Caco-2 (cell line): ENCODE measurements around the gene HNF4A. TPM values are rescaled to one million over a fixed set of nuclear protein-coding genes. Genes with fewer than 3 reads are reported as not detected.

Experiments
- BruUV-seq: library from RNA; stranded (reverse); fragments of 400-500 nt; replicated peaks from 2 replicates; lab custom pipeline; 2021; lab: Mats Ljungman, UMichigan
- CTCF ChIA-PET: fragments of 300-600 bp; sonication (Branson Sonifier 250); formaldehyde crosslinking; loops from one replicate; lab custom pipeline; 2022; ENCODE audit warnings: antibody characterized with exemption; lab: Charles Lee
- POLR2A ChIA-PET: fragments of 300-600 bp; sonication (Branson Sonifier 250); formaldehyde crosslinking; loops from one replicate; lab custom pipeline; 2022; ENCODE audit warnings: antibody characterized with exemption; lab: Charles Lee
- DNase-seq, 2 experiments: peaks; one replicate each; pipeline versions ENCODE4 v3.0.0 to v3.0.0-alpha.2; 2020 to 2022
- H3K27me3 ChIP-seq: replicated peaks from 2 replicates; pipeline ENCODE4 v1.6.0; 2011; ENCODE audit warnings: low read length; ENCODE audit not compliant: control insufficient read depth, insufficient read depth
- H3K36me3 ChIP-seq: 2 replicates; pipeline ENCODE4 v1.5.1; 2011; ENCODE audit warnings: low read length; ENCODE audit not compliant: control insufficient read depth, insufficient read depth
- H3K4me1 ChIP-seq: fragments of 250-450 bp; sonication (Bioruptor Pico); 2 replicates; pipeline ENCODE4 v1.5.1; 2020; ENCODE audit warnings: mild to moderate bottlenecking
- H3K4me3 ChIP-seq: 2 replicates; pipeline ENCODE4 v1.5.1; 2011; ENCODE audit warnings: low read depth, mild to moderate bottlenecking, control low read depth, low read length
- H3K9me3 ChIP-seq: fragments of 250-450 bp; sonication (Bioruptor Pico); 2 replicates; pipeline ENCODE4 v1.5.1; 2020; ENCODE audit warnings: mild to moderate bottlenecking, moderate library complexity
- H3K27ac Mint-ChIP-seq: one replicate; pipeline ENCODE4 v1.8.0; 2022; ENCODE audit warnings: mixed read lengths; ENCODE audit not compliant: unreplicated experiment
- H3K27me3 Mint-ChIP-seq: one replicate; pipeline ENCODE4 v1.8.0; 2022; ENCODE audit warnings: mixed read lengths; ENCODE audit not compliant: insufficient read depth, unreplicated experiment
- H3K36me3 Mint-ChIP-seq: one replicate; pipeline ENCODE4 v1.8.0; 2022; ENCODE audit warnings: mild to moderate bottlenecking, mixed read lengths; ENCODE audit not compliant: insufficient read depth, unreplicated experiment
- H3K4me1 Mint-ChIP-seq: one replicate; pipeline ENCODE4 v1.8.0; 2022; ENCODE audit warnings: low read depth, mixed read lengths; ENCODE audit not compliant: unreplicated experiment
- H3K4me3 Mint-ChIP-seq: one replicate; pipeline ENCODE4 v1.8.0; 2022; ENCODE audit warnings: mild to moderate bottlenecking, moderate library complexity, mixed read lengths; ENCODE audit not compliant: unreplicated experiment
- H3K9me3 Mint-ChIP-seq: one replicate; pipeline ENCODE4 v1.8.0; 2022; ENCODE audit warnings: mixed read lengths; ENCODE audit not compliant: unreplicated experiment
- intact Hi-C: fragments of 100-400 bp; cut with micrococcal nuclease; formaldehyde crosslinking; loops from one replicate; pipeline ENCODE4 v1.10.0; 2022; ENCODE audit not compliant: unreplicated experiment
- total RNA-seq: library from RNA; stranded (reverse); gene quantifications from 2 replicates; pipeline ENCODE4 v1.2.3, GENCODE V29; 2022
- TF ChIP-seq, protein P1 (sequence below), 2 experiments: fragments of 200-600 bp in 1 of 2; IDR thresholded peaks; 1 replicate in 1 of 2; 2 replicates in 1 of 2; pipeline versions ENCODE4 v1.5.1 to v1.8.0; 2011 to 2022; ENCODE audit warnings: antibody characterized with exemption in 1 of 2, control low read depth in 1 of 2, inconsistent platforms in 1 of 2, low read depth in 1 of 2, low read length in 1 of 2, mild to moderate bottlenecking in 1 of 2, moderate library complexity in 1 of 2; ENCODE audit not compliant: insufficient read depth in 1 of 2, severe bottlenecking in 1 of 2, unreplicated experiment in 1 of 2

HNF4A gene
- total RNA-seq, 1 experiment from 2014 or later, result 292 TPM

DNA sequence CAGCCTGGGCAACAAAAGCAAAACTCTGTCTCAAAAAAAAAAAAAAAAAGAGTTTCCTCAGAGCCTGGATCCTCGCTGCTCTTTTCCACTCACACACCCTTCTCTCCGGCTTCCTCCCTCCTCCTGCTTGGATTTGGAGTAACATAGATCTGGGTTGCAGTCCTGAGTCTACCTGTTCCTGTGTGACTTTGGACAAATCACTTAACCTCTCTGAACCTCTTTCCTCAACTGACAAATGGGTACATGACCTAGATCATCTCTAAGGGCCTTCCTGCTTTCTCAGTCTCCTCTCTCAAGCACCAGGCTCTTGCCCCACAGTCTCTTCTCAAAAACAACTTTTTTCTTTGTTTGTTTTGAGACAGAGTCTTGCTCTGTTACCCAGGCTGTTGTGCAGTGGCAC, 24.3 kb upstream of the HNF4A start:
- H3K36me3 ChIP-seq, result no peaks in the 10 kb centered on the region
- Mint-ChIP-seq H3K27ac (no peak overlapping the region), H3K4me3 (no peak overlapping the region), H3K36me3 (no peaks in the 10 kb centered on the region), H3K27me3 (no peaks in the 10 kb centered on the region), H3K9me3 (no peaks in the 10 kb centered on the region), H3K4me1 (peaks cover 2% of the 10 kb centered on the region)
- DNase-seq, result no peak
- ChIA-PET POLR2A (no interaction called here), CTCF (no interaction called here)
- TF ChIP-seq, protein P1, sequence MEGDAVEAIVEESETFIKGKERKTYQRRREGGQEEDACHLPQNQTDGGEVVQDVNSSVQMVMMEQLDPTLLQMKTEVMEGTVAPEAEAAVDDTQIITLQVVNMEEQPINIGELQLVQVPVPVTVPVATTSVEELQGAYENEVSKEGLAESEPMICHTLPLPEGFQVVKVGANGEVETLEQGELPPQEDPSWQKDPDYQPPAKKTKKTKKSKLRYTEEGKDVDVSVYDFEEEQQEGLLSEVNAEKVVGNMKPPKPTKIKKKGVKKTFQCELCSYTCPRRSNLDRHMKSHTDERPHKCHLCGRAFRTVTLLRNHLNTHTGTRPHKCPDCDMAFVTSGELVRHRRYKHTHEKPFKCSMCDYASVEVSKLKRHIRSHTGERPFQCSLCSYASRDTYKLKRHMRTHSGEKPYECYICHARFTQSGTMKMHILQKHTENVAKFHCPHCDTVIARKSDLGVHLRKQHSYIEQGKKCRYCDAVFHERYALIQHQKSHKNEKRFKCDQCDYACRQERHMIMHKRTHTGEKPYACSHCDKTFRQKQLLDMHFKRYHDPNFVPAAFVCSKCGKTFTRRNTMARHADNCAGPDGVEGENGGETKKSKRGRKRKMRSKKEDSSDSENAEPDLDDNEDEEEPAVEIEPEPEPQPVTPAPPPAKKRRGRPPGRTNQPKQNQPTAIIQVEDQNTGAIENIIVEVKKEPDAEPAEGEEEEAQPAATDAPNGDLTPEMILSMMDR (IDR thresholded peaks at IDR 0.05; ENCODE audit: insufficient read depth in 1 of 2, low read depth in 1 of 2, low read length in 1 of 2, severe bottlenecking in 1 of 2, unreplicated experiment in 1 of 2), result no peak
- no peak overlapping the region for H3K4me3 ChIP-seq
- no TSS peak for BruUV-seq
- intact Hi-C loops, result no loop called here
- no peaks in the 10 kb centered on the region for H3K4me1 ChIP-seq
- no peaks in the 10 kb centered on the region for H3K27me3 ChIP-seq
- no peaks in the 10 kb centered on the region for H3K9me3 ChIP-seq

DNA sequence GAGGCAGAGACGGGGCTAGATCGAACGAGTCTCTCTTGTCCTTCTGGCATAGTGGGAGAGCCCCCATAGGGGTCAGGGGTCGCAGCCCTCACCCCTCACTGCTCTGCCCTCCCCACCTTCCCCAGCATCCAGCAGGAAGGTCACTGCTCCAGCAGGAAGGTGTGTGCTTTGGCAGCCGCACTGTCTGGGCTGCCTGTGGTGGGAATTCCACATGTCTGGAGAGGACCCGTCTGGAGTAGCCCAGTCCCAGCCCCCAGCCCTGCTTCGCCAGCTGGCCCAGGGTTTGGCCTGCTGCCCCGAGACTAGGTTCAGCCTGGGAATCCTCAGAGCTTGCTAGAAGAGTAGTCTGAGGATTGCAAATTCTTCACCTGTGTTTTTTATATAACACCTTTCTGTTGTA, 21.2 kb upstream of the HNF4A start:
- TF ChIP-seq, protein P1 (IDR thresholded peaks at IDR 0.05; ENCODE audit: insufficient read depth in 1 of 2, low read depth in 1 of 2, low read length in 1 of 2, severe bottlenecking in 1 of 2, unreplicated experiment in 1 of 2), result no peak
- H3K4me1 ChIP-seq, result no peaks in the 10 kb centered on the region
- H3K27me3 ChIP-seq, result no peaks in the 10 kb centered on the region
- no TSS peak for BruUV-seq
- Mint-ChIP-seq H3K36me3 (no peaks in the 10 kb centered on the region), H3K4me1 (peaks cover 7% of the 10 kb centered on the region), H3K27ac (no peak overlapping the region), H3K9me3 (no peaks in the 10 kb centered on the region), H3K27me3 (no peaks in the 10 kb centered on the region), H3K4me3 (no peak overlapping the region)
- no peak for DNase-seq
- CTCF ChIA-PET, result interaction anchor here (1.6 kb wide), 1 partner anchor 117 kb away, joined by 4 read pairs; no protein-coding TSS in a partner anchor
- POLR2A ChIA-PET, result no interaction called here
- no peak overlapping the region for H3K4me3 ChIP-seq
- intact Hi-C loops, result no loop called here
- H3K36me3 ChIP-seq, result no peaks in the 10 kb centered on the region
- H3K9me3 ChIP-seq, result no peaks in the 10 kb centered on the region

GRCh38 chr20:44334709-44335108, 20.8 kb upstream of the HNF4A start:
- H3K27me3 ChIP-seq, result no peaks in the 10 kb centered on the region
- no peaks in the 10 kb centered on the region for H3K4me1 ChIP-seq
- POLR2A ChIA-PET, result no interaction called here
- peaks cover 7% of the 10 kb centered on the region for H3K4me1 Mint-ChIP-seq
- no peaks in the 10 kb centered on the region for H3K27me3 Mint-ChIP-seq
- H3K4me3 ChIP-seq, result no peak overlapping the region
- H3K4me3 Mint-ChIP-seq, result no peak overlapping the region
- H3K9me3 Mint-ChIP-seq, result no peaks in the 10 kb centered on the region
- H3K36me3 ChIP-seq, result no peaks in the 10 kb centered on the region
- no peak for DNase-seq
- H3K36me3 Mint-ChIP-seq, result no peaks in the 10 kb centered on the region
- intact Hi-C loops, result no loop called here
- TF ChIP-seq, protein P1 (IDR thresholded peaks at IDR 0.05; ENCODE audit: insufficient read depth in 1 of 2, low read depth in 1 of 2, low read length in 1 of 2, severe bottlenecking in 1 of 2, unreplicated experiment in 1 of 2), result no peak
- CTCF ChIA-PET, result no interaction called here
- H3K9me3 ChIP-seq, result no peaks in the 10 kb centered on the region
- no TSS peak for BruUV-seq
- H3K27ac Mint-ChIP-seq, result no peak overlapping the region
